Skin epidermis (tissue), 12 donors: ENCODE results near the gene TYW1.
"Not testable (repeated sequence)": the region's sequence is repeated elsewhere in the genome, so short reads cannot be mapped to it uniquely, and the experiment has no call there.

Source experiments
- H3K27ac ChIP-seq, 21 experiments: fragments of 200-600 bp; sonication (generic) in 11 of 21; one replicate each; pipeline ENCODE4 v1.5.0; 2020; ENCODE audit warnings: mild to moderate bottlenecking in 3 of 21, inconsistent platforms in 2 of 21, moderate library complexity in 2 of 21
- H3K4me3 ChIP-seq, 7 experiments: fragments of 200-600 bp; sonication (generic) in 2 of 7; one replicate each; pipeline ENCODE4 v1.5.0; 2020; ENCODE audit warnings: inconsistent platforms in 2 of 7, mild to moderate bottlenecking in 2 of 7, moderate library complexity in 1 of 7

Gene TYW1

DNA sequence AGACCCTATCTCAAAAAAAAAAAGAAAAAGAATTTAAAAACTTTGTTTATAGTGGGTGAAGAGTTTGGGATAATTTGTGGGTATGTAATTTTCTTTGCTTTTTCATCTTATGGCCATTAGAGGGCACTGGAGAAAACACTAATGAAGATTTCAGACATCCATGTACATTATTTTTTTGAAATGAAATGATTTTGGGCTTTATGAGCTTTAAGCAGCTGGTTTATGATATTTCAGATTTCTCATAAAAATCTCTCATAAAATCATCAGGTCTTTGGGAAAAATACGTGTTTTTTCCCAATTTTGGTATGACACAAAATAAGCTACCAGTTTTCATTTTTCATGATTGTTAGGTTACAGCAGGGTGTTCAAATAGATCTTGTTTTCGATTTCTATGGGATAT is 44.2 kb downstream of the TYW1 start:
- not testable (repeated sequence) for H3K27ac ChIP-seq, H3K4me3 ChIP-seq

DNA sequence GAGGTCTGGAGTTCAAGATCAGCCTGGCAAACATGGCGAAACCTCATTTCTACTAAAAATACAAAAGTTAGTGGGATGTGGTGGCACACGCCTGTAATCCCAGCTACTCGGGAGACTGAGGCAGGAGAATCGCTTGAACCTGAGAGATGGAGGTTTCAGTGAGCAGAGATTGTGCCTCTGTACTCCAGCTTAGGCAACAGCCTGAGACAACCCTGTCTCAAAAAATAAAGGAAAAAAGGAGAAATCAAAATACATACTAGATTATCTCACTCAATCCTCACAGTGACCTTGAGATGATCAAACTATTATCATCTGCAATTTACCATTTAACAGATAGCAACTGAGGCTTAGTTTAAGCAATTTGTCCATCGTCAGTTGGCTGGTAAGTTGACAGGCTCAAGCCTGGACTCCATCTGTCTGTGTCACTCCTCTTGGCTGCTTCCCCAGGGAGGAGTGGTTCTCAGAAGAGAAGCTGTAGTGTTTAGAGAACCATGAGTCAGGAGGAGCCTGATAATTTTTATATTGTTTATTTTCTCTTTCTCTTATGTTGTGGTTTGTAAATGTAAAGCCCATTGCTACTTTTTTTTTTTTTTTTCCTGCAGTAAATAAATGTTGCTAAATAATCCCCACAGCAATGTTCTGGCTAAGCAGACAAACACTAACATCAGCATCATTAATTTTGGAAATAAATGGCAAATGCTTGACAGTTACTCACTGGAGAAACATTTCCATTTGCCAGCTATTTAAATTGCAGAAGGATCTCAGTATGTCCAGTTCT is 46.3 kb downstream of the TYW1 start:
- peak overlapping the region in 7 of 21 experiments; percentile 15 to 68 (median 56) for H3K27ac ChIP-seq
- not testable (repeated sequence) for H3K4me3 ChIP-seq

DNA sequence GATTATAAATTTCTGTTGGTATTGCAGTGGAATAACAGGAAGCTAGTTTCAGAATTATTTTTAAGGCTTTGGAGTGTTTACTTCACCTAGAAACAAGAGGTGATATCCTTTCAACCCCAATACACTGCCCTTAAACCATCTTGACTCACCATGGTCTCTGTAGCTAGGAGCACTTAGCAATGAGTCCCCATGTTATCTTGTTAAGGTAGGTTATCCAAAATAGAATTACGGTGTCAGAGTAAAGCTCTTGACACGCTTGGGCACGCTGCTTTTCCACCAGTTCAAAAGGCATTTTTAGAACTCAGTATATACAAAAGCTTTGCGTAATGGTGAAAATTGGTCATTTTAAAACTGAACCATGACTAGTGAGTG is 46.9 kb downstream of the TYW1 start:
- H3K27ac ChIP-seq, result peak overlapping the region in 2 of 21 experiments; percentile 14 to 16
- not testable (repeated sequence) for H3K4me3 ChIP-seq

DNA sequence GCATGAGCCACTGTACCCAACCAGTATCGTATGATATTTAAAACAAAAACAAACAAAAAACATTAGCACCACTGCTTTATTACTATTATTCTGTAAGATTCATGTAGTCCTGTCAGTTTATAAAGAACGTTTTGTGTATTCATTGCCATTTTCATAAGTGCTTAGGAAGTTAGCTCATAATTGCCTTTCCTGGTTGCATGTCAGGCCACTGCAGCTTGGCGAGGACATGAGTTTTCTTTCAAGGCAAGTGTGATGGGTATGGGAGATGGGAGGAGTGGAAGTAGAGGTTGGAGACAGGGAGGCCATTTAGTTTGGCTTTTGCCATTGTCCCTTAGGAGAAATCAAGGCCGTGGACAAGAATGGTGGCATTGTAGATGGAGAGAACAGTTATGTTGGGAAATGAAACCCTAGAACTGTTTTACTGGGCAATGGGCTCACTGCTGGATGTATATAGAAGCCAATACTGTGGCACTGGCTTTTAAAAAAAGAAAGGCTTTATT is 48.9 kb downstream of the TYW1 start:
- Histone ChIP-seq H3K4me3 (no peak overlapping the region), H3K27ac (no peak overlapping the region)

DNA sequence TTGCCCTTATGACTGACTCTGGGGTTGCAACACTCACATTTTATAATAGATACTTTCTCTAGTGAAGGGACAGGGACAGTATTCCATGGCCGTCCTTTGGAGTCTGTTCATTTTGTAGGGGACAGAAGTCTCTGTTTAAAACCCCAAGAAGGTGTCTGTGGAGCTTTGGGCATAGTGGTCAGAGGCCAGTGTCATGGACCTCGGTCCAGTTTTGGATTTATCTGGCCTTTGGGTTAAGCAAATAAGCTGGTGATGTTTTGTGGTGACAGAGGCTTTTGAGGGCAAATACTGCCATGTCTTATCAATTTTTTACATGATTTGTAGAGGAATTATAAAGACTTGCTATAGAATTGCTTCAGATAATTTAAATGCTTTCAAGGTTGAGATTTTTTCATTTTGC is 50.2 kb downstream of the TYW1 start:
- H3K4me3 ChIP-seq, result not testable (repeated sequence)

DNA sequence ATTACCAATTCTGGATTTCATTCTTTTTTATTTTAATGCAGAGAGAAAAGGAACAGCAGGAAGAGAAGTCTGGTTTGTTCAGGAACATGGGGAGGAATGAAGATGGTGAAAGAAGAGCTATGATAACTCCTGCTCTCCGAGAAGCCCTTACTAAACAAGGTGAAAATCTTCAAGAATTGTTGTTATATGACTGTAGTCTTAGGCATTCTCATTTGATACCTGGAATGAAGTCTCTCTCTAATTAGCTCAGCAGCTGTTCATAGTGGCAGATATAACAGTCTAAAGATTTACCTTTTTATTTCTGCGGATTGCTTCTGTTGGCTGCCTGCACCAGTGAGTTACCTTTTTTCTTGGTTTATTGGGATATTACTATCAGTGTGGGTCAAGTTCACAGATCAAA is 53.3 kb downstream of the TYW1 start:
- H3K4me3 ChIP-seq, H3K27ac ChIP-seq: not testable (repeated sequence)

More for the DNA sequence above, 50.2 kb downstream of the TYW1 start:
- not testable (repeated sequence) for H3K27ac ChIP-seq

DNA sequence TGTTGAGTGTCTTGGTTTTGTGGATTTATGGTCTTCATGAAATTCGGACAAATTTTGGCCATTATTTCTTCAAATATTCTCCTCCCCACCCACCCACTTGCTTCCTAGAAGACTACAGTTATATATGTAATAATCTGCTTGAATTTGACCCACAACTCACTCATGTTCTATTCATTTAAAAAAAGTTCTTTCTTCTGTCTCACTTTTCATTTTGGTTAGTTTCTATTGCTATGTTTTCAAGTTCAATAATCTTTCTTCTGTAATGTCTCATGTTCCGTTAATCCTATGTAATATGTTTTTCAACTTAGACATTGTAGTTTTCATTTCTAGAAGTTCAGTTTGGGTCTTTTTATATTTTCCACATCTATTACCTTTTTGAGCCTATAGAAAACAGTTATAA is 55.5 kb downstream of the TYW1 start:
- H3K4me3 ChIP-seq, result not testable (repeated sequence)

DNA sequence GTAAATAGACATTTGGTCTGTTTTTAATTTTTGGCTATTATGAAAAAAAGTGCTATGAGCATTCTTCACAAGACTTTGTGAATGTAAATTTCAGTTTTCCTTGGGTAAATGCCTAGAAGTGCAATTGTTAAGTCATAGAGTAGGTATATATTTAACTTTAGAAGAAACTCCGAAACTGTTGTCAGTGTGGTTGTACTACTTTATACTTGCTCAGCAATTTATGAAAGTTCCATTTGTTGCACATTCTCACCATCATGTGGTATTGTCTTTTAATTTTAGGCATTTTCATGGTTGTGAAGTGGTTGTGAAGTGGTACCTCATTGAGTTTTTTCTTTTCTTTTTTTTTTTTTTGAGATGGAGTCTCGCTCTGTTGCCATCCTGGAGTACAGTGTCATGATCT is 60.0 kb downstream of the TYW1 start:
- H3K27ac ChIP-seq, result no peak overlapping the region
- no peak overlapping the region for H3K4me3 ChIP-seq

More for the DNA sequence above, 55.5 kb downstream of the TYW1 start:
- H3K27ac ChIP-seq, result not testable (repeated sequence)

DNA sequence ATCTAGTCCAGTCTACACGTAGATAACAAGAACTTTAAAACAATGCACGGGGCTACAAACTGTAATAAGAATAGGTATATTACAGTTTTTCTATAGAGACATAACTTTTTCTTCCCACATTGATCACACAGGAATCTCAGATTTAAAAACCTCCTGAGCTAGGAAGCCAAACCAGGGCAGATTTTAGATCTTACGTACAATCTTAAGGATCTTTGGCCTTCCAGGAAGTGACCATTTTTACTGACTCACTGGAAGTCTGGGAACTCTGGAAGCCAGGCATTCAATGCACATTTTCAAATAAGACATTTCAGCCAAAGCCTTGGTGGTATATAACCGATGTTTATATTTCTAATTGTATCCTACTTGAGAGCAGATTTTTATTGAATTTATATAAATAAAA is 64.7 kb downstream of the TYW1 start:
- H3K4me3 ChIP-seq, H3K27ac ChIP-seq: not testable (repeated sequence)

DNA sequence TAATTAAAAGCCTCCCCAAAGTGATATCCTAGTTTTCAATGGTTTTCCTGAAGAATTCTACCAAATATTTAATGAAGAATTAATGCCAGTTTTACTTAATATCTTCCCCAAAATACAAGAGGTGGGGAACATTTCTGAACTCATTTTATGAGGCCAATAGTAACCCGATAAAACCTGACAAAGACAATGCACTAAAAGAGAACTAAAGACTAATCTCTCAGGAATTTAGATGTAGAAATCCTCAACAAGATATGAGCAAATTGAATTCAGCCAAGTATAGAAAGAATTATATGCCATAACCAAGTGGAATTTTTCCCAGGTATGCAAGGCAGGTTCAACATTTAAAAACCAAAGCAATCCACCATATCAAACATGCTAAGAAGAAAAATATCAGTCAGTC is 66.2 kb downstream of the TYW1 start:
- not testable (repeated sequence) for H3K27ac ChIP-seq, H3K4me3 ChIP-seq

DNA sequence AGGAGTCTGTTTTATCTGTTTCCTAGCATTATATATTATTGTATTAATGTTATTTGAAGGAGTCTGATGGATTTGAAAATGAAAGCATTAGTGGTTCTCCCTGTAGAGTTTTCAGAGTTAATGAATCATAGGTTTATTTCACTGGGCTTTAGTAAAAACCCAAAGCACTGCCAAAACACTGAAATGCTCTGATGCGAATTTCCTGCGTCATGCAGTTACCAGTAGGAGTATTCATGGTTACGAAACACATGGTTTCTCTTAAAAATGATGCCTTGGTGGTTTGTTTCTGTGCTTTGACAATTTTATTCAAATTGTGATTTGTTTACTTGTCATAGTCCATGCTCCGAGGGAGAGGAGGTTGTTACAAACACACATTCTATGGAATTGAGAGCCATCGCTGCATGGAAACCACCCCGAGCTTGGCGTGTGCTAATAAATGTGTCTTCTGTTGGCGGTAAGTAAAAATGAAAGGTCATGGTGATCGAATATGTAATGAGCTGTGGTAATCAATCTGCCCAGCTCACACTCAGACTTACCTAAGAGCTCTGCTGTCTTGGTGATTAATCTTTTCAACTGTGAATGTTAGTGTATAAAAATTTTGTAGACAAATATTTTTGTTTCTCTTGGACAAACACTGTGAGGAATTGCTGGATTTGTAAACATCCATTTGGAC is 70.5 kb downstream of the TYW1 start:
- not testable (repeated sequence) for H3K4me3 ChIP-seq

DNA sequence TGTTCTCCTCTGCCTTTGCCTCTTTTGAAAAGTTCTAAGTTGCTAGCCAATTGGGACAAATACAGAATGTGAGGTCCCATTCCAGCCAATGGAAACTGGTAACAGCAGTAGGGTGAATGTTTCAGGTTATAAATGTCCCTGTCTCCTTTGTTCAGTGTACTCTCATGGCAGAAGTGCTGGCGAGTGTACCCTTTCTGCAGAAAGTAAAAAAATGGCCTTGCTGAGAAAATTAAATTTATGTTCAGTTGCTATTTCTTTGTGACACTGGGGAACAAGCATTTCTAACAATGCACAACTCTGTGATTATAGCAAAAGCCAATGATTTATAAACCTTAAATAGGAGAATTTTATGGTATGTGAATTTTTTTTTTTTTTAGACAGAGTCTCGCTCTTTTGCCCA is 79.5 kb downstream of the TYW1 start:
- not testable (repeated sequence) for H3K4me3 ChIP-seq, H3K27ac ChIP-seq

More for the DNA sequence above, 70.5 kb downstream of the TYW1 start:
- H3K27ac ChIP-seq, result not testable (repeated sequence)

DNA sequence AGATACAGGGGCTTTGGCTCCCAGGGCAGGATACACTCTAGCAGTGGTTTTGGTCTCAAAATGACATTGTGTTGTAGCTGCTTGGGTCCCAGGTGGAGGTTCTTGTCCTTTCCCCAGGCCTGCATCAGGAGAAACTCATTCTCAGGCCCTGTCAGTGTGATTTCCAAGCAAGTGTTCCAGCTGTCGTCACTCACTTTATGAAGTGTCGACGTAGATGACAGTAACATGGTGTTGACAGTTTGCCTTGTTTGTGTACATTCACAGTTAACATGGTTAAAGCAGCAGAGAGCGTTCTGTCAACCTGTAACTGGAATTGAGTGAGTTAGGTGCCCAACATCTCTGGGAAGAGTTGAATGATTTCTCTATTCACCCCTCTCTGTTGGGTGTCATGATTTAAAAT is 86.2 kb downstream of the TYW1 start:
- H3K4me3 ChIP-seq, H3K27ac ChIP-seq: not testable (repeated sequence)

DNA sequence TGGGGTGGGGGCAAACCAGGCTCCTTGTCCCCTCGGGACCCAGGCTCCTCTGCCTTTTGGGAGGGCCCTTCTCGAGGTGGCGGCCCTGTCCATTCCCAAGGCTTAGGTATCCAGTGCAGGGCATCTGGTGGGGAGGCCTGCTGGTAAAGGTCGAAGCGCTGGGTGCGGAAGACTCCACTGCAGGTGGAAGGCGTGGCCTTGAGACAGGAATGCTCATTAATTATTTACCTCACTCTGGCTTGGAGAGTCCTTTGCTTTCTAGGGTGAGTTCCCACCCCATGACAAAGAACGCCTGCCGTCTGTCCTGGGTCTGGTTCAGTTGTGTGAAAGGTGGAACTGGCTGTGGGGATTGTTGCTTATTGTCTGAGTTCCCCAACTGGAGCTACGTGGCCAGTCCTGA is 92.6 kb downstream of the TYW1 start:
- H3K4me3 ChIP-seq, H3K27ac ChIP-seq: not testable (repeated sequence)

DNA sequence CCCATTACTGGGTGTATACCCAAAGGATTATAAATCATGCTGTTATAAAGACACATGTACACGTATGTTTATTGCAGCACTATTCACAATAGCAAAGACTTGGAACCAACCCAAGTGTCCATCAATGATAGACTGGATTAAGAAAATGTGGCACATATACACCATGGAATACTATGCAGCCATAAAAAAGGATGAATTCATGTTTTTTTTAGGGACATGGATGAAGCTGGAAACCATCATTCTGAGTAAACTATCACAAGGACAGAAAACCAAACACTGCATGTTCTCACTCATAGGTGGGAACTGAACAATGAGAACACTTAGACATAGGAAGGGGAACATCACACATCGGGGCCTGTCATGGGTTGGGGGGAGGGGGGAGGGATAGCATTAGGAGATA is 94.4 kb downstream of the TYW1 start:
- not testable (repeated sequence) for H3K27ac ChIP-seq, H3K4me3 ChIP-seq

DNA sequence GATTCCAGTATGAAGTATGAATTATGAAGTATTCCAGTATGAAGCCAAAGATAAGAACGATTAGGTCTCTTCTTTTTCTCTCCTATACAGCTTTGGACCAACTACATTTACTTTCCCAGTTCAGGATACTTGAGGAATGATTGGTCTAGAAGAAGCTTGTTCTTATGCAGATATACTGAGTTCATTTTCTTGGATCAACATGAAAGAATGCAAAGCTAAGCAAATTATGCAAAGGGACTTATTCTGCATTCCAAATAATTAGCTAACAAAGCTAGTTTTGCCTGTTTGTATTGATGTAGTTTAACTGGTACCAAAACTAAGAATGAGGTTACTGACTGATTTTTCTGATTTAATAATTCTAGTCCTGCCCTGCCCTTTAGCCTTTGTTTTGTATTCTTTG is 101.4 kb downstream of the TYW1 start:
- H3K27ac ChIP-seq, result not testable (repeated sequence)

DNA sequence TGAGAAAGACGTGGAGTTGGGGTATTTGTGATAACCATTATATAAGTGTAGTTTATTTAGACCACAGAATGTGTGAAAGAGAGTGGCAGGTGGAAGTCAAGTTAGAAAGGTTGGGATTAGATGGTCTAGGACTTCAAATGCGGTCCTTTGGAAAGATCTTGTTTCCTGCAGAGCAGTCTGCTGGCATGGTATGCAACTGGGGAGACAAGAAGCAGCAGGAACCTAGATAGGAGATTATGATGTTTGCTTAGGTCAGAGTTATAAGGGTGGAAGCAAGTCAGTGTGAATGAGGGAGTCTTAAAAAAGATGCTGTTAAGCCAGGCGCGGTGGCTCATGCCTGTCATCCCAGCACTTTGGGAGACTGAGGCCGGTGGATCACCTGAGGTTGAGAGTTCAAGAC is 102.8 kb downstream of the TYW1 start:
- H3K27ac ChIP-seq, H3K4me3 ChIP-seq: not testable (repeated sequence)

More for the DNA sequence above, 101.4 kb downstream of the TYW1 start:
- H3K4me3 ChIP-seq, result not testable (repeated sequence)

DNA sequence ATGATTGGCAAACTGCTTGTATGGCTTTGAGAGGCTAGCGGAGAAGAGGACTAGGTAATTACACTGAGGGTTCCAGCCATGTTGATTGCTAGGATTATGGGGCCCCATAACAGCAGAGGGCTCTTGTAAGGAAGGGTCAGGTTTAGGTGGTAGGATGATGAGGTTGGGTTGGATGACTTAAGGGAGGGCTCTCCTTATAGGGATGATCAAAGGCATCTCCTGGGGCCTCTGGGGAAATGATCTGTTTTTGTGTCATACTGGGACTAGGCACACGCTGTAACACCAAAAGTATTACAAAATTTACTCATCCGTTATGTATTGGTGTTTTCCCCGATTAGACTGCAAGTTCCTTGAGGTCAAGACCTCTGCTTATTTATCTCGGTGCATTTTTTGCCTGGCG is 103.4 kb downstream of the TYW1 start:
- not testable (repeated sequence) for H3K27ac ChIP-seq, H3K4me3 ChIP-seq

DNA sequence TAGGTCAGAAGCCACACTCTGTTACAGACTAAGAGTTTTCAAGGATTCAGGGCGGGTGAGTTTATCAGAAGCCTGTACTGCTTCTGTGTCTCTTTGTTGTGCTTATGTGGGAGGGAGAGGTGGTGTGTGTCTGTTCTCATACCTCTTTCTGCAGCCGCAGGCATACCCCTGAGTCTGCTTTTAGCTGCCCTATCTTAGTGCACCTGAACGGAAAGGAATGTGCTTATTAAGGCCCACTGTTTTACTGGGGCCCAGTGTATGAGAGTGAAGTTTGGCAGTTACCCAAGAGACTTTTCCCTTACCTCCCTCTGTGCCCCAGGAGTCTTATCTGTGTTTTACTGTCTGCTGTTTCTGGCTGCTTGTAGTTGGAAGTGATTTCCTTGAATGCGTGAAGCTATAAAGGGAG is 104.3 kb downstream of the TYW1 start:
- H3K27ac ChIP-seq, result no peak overlapping the region
- H3K4me3 ChIP-seq, result no peak overlapping the region

DNA sequence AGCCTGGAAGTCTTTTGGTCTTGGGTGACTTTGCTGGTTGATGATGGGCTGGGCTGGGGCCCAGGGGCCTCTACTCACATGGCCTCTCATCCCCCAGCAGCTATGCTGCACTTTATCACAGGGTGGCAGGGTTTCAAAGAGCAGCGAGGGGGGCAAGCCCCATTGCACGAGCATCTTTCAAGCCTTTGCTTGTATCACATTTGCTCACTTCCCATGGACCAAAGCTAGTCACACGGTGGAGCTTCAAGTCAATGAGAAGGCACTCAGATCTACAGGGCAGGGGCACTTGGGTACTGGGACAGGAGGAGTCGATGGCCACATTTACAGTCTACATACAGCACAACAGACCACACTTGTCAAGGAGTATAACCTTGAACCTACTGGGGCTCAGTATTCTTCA is 108.3 kb downstream of the TYW1 start:
- not testable (repeated sequence) for H3K4me3 ChIP-seq, H3K27ac ChIP-seq

DNA sequence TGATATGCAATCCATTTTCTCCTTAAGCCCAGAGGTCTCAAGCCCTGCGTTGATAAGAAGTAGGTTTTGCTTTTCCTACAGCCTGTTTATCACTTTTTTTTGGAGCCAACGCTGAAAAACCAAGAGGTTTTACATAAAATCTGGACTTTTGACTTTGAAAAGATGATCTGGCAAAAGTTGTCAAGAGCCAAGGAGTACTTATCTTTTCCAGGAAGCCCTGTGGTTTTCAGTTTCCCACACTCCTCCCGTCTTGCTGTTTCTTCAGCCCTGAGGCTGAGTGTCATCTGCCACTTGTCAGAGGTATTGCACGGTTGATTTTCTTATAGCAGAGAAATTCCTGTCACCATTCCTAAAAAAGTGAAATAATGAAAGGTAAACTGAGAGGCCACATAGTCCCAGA is 108.7 kb downstream of the TYW1 start:
- H3K4me3 ChIP-seq, result no peak overlapping the region
- H3K27ac ChIP-seq, result no peak overlapping the region
